H9 (cell line): ENCODE results near the gene ASIC4. TPM values are rescaled to one million over a fixed set of nuclear protein-coding genes. Genes with fewer than 3 reads are reported as not detected.

Source experiments
- DNase-seq: peaks from one replicate; pipeline ENCODE4 v3.0.0-alpha.2; 2017
- H2AFZ ChIP-seq: one replicate; pipeline ENCODE4 v1.6.1; 2013; ENCODE audit warnings: mild to moderate bottlenecking, low read length, control low read depth, moderate library complexity
- H2AK5ac ChIP-seq: 2 replicates; pipeline ENCODE4 v1.6.1; 2013; ENCODE audit warnings: low read length, control low read depth, mixed read lengths; ENCODE audit not compliant: insufficient read length
- H2BK120ac ChIP-seq: one replicate; pipeline ENCODE4 v1.6.1; 2013; ENCODE audit warnings: low read depth, mild to moderate bottlenecking, low read length, control low read depth, inconsistent platforms; ENCODE audit not compliant: poor library complexity, severe bottlenecking
- H2BK12ac ChIP-seq: 2 replicates; pipeline ENCODE4 v1.6.1; 2013; ENCODE audit warnings: low read length, control low read depth, mixed read lengths, low read depth; ENCODE audit not compliant: insufficient read length
- H2BK15ac ChIP-seq: 2 replicates; pipeline ENCODE4 v1.6.1; 2013; ENCODE audit warnings: low read depth, low read length, control low read depth
- H2BK20ac ChIP-seq: one replicate; pipeline ENCODE4 v1.6.1; 2013; ENCODE audit warnings: low read depth, mild to moderate bottlenecking, low read length, control low read depth, inconsistent platforms; ENCODE audit not compliant: poor library complexity, severe bottlenecking
- H2BK5ac ChIP-seq: 2 replicates; pipeline ENCODE4 v1.6.1; 2013; ENCODE audit warnings: low read length, control low read depth, mixed read lengths; ENCODE audit not compliant: insufficient read length
- H3K14ac ChIP-seq: 2 replicates; pipeline ENCODE4 v1.6.1; 2013; ENCODE audit warnings: low read length, control low read depth; ENCODE audit not compliant: insufficient read depth
- H3K18ac ChIP-seq: 2 replicates; pipeline ENCODE4 v1.6.1; 2013; ENCODE audit warnings: low read depth, mild to moderate bottlenecking, mixed read lengths, low read length, control low read depth; ENCODE audit not compliant: insufficient read length
- H3K23ac ChIP-seq: 2 replicates; pipeline ENCODE4 v1.6.1; 2013; ENCODE audit warnings: low read length, control low read depth, mixed read lengths, low read depth; ENCODE audit not compliant: insufficient read length
- H3K23me2 ChIP-seq: 2 replicates; pipeline ENCODE4 v1.6.1; 2013; ENCODE audit warnings: low read depth, mild to moderate bottlenecking, mixed read lengths, low read length, control low read depth; ENCODE audit not compliant: insufficient read length, poor library complexity, severe bottlenecking
- H3K27ac ChIP-seq: 2 replicates; pipeline ENCODE4 v1.5.1; 2013; ENCODE audit warnings: low read length, control low read depth, mixed read lengths, low read depth; ENCODE audit not compliant: insufficient read length
- H3K27me3 ChIP-seq: 2 replicates; pipeline ENCODE4 v1.6.1; 2013; ENCODE audit warnings: low read length, control low read depth, inconsistent platforms; ENCODE audit not compliant: insufficient read depth
- H3K4ac ChIP-seq: 2 replicates; pipeline ENCODE4 v1.6.1; 2013; ENCODE audit warnings: low read depth, mild to moderate bottlenecking, control low read depth, inconsistent platforms, low read length, moderate library complexity
- H3K4me1 ChIP-seq: 2 replicates; pipeline ENCODE4 v1.6.1; 2013; ENCODE audit warnings: low read length, control low read depth, inconsistent platforms; ENCODE audit not compliant: insufficient read depth
- H3K4me2 ChIP-seq: 2 replicates; pipeline ENCODE4 v1.6.1; 2013; ENCODE audit warnings: low read length, control low read depth, mixed read lengths; ENCODE audit not compliant: insufficient read length, insufficient read depth
- H3K56ac ChIP-seq: 2 replicates; pipeline ENCODE4 v1.6.1; 2013; ENCODE audit warnings: low read depth, mild to moderate bottlenecking, mixed read lengths, low read length, control low read depth; ENCODE audit not compliant: insufficient read length
- H3K79me1 ChIP-seq: 2 replicates; pipeline ENCODE4 v1.6.1; 2013; ENCODE audit warnings: low read depth, mild to moderate bottlenecking, moderate library complexity, low read length, control low read depth, inconsistent platforms; ENCODE audit not compliant: insufficient read depth, poor library complexity, severe bottlenecking
- H3K79me2 ChIP-seq: 2 replicates; pipeline ENCODE4 v1.6.1; 2013; ENCODE audit warnings: low read length, control low read depth, inconsistent platforms; ENCODE audit not compliant: insufficient read depth
- H3K9ac ChIP-seq: 2 replicates; pipeline ENCODE4 v1.6.1; 2013; ENCODE audit warnings: low read length, control low read depth, mixed read lengths; ENCODE audit not compliant: insufficient read length; ENCODE audit errors: extremely low read depth
- H3K9me3 ChIP-seq: one replicate; pipeline ENCODE4 v1.6.1; 2013; ENCODE audit warnings: low read depth, low read length, inconsistent platforms; ENCODE audit not compliant: control insufficient read depth
- H3T11ph ChIP-seq: one replicate; pipeline ENCODE4 v1.6.1; 2013; ENCODE audit warnings: mild to moderate bottlenecking, low read length, control low read depth, inconsistent platforms
- H4K20me1 ChIP-seq: one replicate; pipeline ENCODE4 v1.6.1; 2013; ENCODE audit not compliant: control insufficient read depth, insufficient read length, insufficient read depth
- H4K5ac ChIP-seq: 2 replicates; pipeline ENCODE4 v1.6.1; 2013; ENCODE audit warnings: low read depth, mild to moderate bottlenecking, mixed read lengths, low read length, control low read depth; ENCODE audit not compliant: insufficient read length
- H4K8ac ChIP-seq: replicated peaks from 2 replicates; pipeline ENCODE4 v1.6.1; 2013; ENCODE audit warnings: low read length, control low read depth, mixed read lengths, low read depth; ENCODE audit not compliant: insufficient read length
- H4K91ac ChIP-seq: 2 replicates; pipeline ENCODE4 v1.6.1; 2013; ENCODE audit warnings: low read depth, mild to moderate bottlenecking, moderate library complexity, mixed read lengths, low read length, control low read depth; ENCODE audit not compliant: insufficient read length
- H3K27ac Mint-ChIP-seq, 3 experiments: 2 replicates in 2 of 3; 3 replicates in 1 of 3; pipeline ENCODE4 v1.8.0; 2020 to 2021; ENCODE audit warnings: mixed read lengths in 3 of 3, mild to moderate bottlenecking in 1 of 3, moderate library complexity in 1 of 3
- H3K27me3 Mint-ChIP-seq: 2 replicates; pipeline ENCODE4 v1.8.0; 2021; ENCODE audit warnings: low read depth, mild to moderate bottlenecking, moderate library complexity, mixed read lengths
- H3K36me3 Mint-ChIP-seq, 3 experiments: 2 replicates in 2 of 3; 3 replicates in 1 of 3; pipeline ENCODE4 v1.8.0; 2020 to 2021; ENCODE audit warnings: low read depth in 3 of 3, mixed read lengths in 3 of 3; ENCODE audit not compliant: insufficient read depth in 1 of 3
- H3K4me1 Mint-ChIP-seq, 2 experiments: 2 replicates each; pipeline ENCODE4 v1.8.0; 2020; ENCODE audit warnings: mixed read lengths in 2 of 2
- H3K4me3 Mint-ChIP-seq, 2 experiments: 2 replicates in 1 of 2; 3 replicates in 1 of 2; pipeline ENCODE4 v1.8.0; 2020 to 2021; ENCODE audit warnings: mild to moderate bottlenecking in 2 of 2, mixed read lengths in 2 of 2, moderate library complexity in 1 of 2
- H3K9me3 Mint-ChIP-seq, 2 experiments: 2 replicates in 1 of 2; 3 replicates in 1 of 2; pipeline ENCODE4 v1.8.0; 2020; ENCODE audit warnings: mild to moderate bottlenecking in 2 of 2, mixed read lengths in 2 of 2, moderate library complexity in 1 of 2
- WGBS: extraction: QIAGEN DNeasy Blood & Tissue Kit; methylation state at CpG from one replicate; pipeline ENCODE4 v1.1.7; 2013; ENCODE audit warnings: missing lambda C conversion rate, low lambda C conversion rate, mixed read lengths; ENCODE audit not compliant: insufficient read length; ENCODE audit errors: extremely low coverage; 5-methylcytosine and 5-hydroxymethylcytosine counted together
- total RNA-seq: library from RNA; stranded (reverse); gene quantifications from 2 replicates; pipeline ENCODE4 v1.2.1, GENCODE V29; 2021
- TF ChIP-seq, protein P1 (sequence below): fragments of 200-600 bp; sonication (generic); conservative IDR thresholded peaks from 3 replicates; pipeline ENCODE4 v1.8.0; 2021; ENCODE audit warnings: antibody characterized with exemption, mild to moderate bottlenecking

Gene ASIC4
- total RNA-seq, 1 experiment from 2014 or later: 0.37 TPM

DNA sequence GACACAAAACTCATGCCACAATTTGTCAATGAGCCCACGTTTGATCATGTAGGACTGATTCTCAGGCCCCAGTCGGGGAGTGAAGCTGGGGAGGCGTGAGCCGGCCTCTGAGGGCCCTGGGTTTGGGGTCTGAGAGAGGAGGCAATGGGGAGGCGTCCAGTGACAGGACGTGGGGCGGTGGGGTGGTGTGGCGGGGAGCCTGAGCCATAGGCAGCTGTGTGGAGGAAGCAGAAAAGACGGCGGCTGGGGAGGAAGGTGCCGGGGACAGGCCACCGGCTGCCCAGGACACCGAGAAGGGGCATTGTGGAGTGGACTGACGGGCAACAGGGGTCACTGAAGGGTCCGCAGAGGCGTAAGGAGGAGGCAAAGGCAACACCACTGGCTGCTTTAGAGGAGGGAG is 22.1 kb downstream of the ASIC4 start:
- no peak overlapping the region for H3K23ac ChIP-seq
- no peak overlapping the region for H2BK12ac ChIP-seq
- H4K8ac ChIP-seq: no peak overlapping the region
- no peak overlapping the region for H2BK20ac ChIP-seq
- no peak overlapping the region for H2BK120ac ChIP-seq
- peaks cover 13 to 27% (median 21%) of the 10 kb centered on the region in 3 experiments for H3K36me3 Mint-ChIP-seq
- H4K5ac ChIP-seq: no peak overlapping the region
- H3K27me3 ChIP-seq: no peaks in the 10 kb centered on the region
- no peaks in the 10 kb centered on the region for H3K79me2 ChIP-seq
- no peak overlapping the region for H2AFZ ChIP-seq
- no peak overlapping the region; the same call in 1 of the 2 replicates for H3K14ac ChIP-seq
- H3K23me2 ChIP-seq: no peaks in the 10 kb centered on the region
- no peak overlapping the region; a peak in 1 of 7 replicates for H3K27ac Mint-ChIP-seq
- no peak overlapping the region for H3T11ph ChIP-seq
- WGBS: no CpG with 5 or more reads among the region's 16 CpGs
- no peak overlapping the region for H2BK15ac ChIP-seq
- peaks cover 26 to 30% of the 10 kb centered on the region in 2 experiments for H3K4me1 Mint-ChIP-seq
- H4K91ac ChIP-seq: no peak overlapping the region
- H3K9me3 ChIP-seq: no peaks in the 10 kb centered on the region
- no peak overlapping the region for H3K4me2 ChIP-seq
- H3K4me1 ChIP-seq: peaks cover 3% of the 10 kb centered on the region; the same call in 1 of the 2 replicates
- peaks cover 0 to 1% of the 10 kb centered on the region in 2 experiments; a peak in 3 of 5 replicates for H3K9me3 Mint-ChIP-seq
- DNase-seq: no peak
- no peaks in the 10 kb centered on the region for H4K20me1 ChIP-seq
- H3K27me3 Mint-ChIP-seq: peaks cover 15% of the 10 kb centered on the region
- no peak overlapping the region for H3K9ac ChIP-seq
- H3K56ac ChIP-seq: no peak overlapping the region
- H3K79me1 ChIP-seq: no peaks in the 10 kb centered on the region
- no peak overlapping the region for H3K4me3 Mint-ChIP-seq
- no peak overlapping the region for H2BK5ac ChIP-seq
- H2AK5ac ChIP-seq: no peak overlapping the region
- H3K18ac ChIP-seq: no peak overlapping the region
- H3K27ac ChIP-seq: no peak overlapping the region
- no peak overlapping the region for H3K4ac ChIP-seq
- TF ChIP-seq, protein P1, sequence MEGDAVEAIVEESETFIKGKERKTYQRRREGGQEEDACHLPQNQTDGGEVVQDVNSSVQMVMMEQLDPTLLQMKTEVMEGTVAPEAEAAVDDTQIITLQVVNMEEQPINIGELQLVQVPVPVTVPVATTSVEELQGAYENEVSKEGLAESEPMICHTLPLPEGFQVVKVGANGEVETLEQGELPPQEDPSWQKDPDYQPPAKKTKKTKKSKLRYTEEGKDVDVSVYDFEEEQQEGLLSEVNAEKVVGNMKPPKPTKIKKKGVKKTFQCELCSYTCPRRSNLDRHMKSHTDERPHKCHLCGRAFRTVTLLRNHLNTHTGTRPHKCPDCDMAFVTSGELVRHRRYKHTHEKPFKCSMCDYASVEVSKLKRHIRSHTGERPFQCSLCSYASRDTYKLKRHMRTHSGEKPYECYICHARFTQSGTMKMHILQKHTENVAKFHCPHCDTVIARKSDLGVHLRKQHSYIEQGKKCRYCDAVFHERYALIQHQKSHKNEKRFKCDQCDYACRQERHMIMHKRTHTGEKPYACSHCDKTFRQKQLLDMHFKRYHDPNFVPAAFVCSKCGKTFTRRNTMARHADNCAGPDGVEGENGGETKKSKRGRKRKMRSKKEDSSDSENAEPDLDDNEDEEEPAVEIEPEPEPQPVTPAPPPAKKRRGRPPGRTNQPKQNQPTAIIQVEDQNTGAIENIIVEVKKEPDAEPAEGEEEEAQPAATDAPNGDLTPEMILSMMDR: no peak
